Measurements from ENCODE around the gene HM13.
"Not testable (repeated sequence)": the region's sequence is repeated elsewhere in the genome, so short reads cannot be mapped to it uniquely, and the experiment has no call there.

Gene HM13

DNA sequence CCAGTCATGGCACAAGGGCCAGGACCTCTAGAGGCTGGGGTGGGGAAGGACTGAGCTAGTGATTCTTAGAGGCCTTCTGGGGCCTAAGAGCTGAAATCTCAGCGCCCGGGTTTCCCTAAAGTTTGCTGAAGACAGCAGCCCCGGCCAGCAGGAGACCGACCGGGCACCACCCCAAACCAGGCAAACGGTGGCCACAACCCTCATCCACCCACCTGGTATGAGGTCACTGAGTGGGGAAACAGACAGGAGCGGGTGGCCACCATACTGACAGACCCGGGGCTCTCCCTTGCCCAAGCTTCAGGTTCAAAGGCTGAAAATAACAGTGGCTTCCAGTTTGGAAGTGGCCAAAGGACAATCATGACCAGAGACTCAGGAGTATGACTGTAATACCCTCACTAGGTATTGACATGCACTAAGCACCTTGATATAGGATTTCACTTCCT, 55.8 kb downstream of the HM13 start:
- DNase-seq, result no peak
- Mint-ChIP-seq H3K4me1 (peaks cover 38% of the 10 kb centered on the region), H3K27ac (no peak overlapping the region), H3K36me3 (peaks cover 8% of the 10 kb centered on the region), H3K4me3 (no peak overlapping the region), H3K27me3 (no peaks in the 10 kb centered on the region), H3K9me3 (no peaks in the 10 kb centered on the region)
- CTCF ChIA-PET, result interaction anchor here (0.9 to 30.9 kb wide), 9 partner anchors 9 to 162 kb away, joined by 3 to 853 read pairs (median 5); partner anchors contain the start of gene ID1

DNA sequence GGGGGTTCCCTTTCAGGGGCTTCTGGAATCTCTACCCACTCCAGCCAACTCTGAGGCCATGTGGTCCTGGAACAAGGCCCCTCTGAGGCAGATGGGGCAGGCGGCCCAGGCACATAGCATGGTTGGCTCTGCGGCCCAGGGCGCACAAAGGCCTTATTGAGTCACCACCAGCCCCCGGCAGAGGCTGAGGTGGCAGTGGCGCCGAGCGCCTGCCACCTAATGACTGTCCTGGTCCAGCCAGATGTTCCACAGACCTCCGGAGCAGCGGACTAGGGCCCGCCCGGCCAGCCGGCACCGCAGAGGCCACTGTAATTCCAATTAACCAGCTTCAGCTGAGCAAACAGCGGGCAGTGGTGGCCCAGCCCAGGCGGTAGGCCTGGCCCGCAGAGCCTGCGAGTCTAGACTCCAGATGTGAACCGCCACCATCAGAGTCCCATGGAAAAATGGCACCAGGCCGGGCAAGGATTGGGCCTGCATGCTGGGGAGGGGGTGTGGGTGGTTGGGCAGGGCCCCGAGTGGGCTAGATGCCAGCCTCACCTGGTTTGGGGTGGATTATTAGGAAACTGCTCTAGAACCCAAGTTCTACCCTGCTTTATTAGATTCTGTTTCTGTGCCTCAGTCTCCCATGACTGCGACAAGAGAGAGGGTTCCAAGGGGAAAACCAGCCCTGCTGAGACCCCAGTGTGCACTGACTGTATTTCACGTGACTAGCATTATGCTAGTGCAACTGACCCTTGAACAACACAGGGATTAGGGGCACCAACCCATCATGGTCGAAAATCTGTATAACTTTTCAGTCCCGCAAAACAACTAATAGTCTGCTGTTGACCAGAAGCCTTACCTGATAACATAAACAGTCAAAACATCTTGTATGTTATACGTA, 56.7 kb downstream of the HM13 start:
- CTCF ChIA-PET, result interaction anchor here (1.7 to 30.9 kb wide), 3 partner anchors 10 to 40 kb away, joined by 6 to 853 read pairs (median 95); partner anchors contain the start of gene ID1
- Mint-ChIP-seq H3K9me3 (no peaks in the 10 kb centered on the region), H3K27me3 (no peaks in the 10 kb centered on the region), H3K27ac (peak overlapping the region; percentile 42), H3K4me3 (peak overlapping the region; percentile 81), H3K4me1 (peaks cover 33% of the 10 kb centered on the region), H3K36me3 (peaks cover 4% of the 10 kb centered on the region)
- DNase-seq, result no peak

DNA sequence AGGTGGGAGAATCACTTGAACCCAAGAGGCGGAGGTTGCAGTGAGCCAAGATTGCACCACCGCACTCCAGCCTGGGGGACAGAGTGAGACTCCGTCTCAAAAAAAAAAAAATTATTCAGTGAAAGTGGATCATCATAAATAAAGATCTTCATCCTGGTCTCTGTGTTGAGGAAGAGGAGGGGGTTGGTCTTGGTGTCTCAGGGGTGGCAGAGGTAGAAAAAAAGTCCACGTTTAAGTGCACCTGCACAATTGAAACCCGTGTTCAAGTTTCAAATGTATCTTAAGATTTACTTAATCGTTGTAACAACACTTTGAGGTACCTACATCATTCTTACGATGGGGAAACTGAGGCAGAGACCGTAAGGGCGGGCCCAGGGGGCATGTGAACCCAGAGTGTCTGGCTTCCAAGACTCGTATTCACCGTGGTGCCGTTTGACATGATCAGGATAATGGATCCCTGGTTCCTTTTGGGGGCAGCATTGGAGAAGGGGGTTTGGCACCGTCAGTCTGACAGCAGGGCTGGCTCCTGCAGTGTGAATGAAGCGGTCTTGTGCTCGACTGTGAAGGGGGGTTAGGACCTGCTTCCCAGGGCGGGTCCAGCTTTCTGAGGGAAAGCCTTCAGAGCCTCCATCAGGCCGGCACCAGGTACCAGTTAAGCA, 57.9 kb downstream of the HM13 start:
- peaks cover 4% of the 10 kb centered on the region for H3K36me3 Mint-ChIP-seq

DNA sequence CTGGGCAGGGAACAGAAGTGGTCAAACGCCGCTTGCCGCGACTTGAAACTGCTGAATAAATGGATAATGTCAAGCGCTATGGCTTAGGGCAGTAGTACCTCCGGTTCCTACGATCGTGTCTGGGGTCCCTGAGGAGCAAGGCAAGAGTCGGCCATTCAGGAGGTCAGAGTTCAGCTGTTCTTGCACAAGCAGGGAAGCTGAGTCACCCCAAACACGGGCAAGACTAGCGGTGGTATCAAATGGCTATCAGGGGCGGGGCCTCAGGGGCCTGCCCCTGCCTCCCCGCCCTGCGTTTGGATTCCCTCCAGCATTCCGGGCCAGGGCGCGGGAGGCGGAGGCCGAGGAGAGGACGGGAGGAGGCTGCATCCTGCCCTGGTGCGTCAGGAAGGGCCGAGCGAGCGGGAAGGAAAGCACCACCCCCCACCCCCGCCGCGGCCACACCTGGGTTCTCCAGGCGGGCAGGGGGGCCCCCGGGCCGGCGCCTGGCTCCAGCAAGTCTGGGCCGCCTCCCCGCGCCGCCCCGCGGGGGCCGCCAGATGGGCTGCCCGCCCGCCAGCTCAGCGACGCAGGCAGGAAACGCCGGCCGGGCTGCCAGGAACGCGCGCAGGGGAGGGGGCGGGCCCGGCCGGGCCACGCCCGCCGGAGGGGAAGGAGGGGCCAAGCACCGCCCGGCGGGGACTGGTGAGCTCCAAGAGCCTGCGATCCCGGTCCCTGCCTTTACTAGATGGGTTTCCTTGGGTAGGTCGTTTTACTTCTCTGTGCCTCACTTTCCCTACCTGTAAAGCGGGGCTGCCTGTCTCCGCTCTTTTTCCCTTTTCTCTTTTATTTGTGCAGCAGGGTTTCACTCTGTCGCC, 58.7 kb downstream of the HM13 start:
- H3K9me3 Mint-ChIP-seq, result no peaks in the 10 kb centered on the region

More for the DNA sequence above, 57.9 kb downstream of the HM13 start:
- Mint-ChIP-seq H3K4me1 (peaks cover 29% of the 10 kb centered on the region), H3K27ac (peak overlapping the region; percentile 85), H3K27me3 (peaks cover 4% of the 10 kb centered on the region), H3K4me3 (peak overlapping the region; percentile 81), H3K9me3 (no peaks in the 10 kb centered on the region)
- CTCF ChIA-PET, result interaction anchor here (1.1 to 30.9 kb wide), 4 partner anchors 11 to 151 kb away, joined by 3 to 853 read pairs (median 50); partner anchors contain the start of gene ID1
- no peak for DNase-seq

DNA sequence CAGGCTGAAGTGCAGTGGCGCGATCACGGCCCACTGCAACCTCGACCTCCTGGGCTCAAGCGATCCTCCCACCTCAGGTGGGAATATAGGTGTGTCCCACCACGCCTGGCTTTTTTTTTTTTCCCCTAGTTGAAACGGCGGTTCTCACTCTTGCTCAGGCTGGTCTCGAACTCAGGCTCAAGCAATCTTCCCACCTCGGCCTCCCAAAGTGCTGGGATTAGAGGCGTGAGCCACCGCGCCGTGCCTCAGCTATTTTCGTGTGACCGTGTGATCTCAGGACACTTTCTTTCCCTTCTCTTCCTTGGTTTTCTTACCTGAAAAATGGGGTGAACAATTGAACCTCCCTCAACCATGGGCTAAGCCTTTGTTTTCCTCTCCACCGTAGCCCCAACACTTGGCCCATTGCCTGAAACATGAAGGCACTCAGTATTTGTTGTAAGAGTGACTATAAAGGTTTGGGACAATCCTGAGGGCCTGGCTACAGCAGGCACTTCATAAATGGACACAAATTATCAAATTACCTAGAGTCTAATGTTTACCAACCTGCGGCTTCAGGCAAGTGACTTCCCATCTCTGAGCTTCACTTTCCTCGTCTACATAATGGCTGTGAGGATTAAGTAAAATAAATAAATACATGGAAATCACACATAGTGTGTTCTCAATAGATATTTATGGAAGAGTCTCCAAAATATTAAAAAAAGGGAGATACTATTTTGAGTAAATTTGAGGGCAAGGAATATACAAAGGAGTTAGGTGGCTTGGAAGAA, 59.5 kb downstream of the HM13 start:
- Mint-ChIP-seq H3K4me1 (peaks cover 27% of the 10 kb centered on the region), H3K27me3 (peaks cover 11% of the 10 kb centered on the region), H3K36me3 (peaks cover 4% of the 10 kb centered on the region), H3K9me3 (no peaks in the 10 kb centered on the region), H3K27ac (peak overlapping the region; percentile 82), H3K4me3 (peak overlapping the region; percentile 84)
- CTCF ChIA-PET, result interaction anchor here (0.6 to 30.9 kb wide), 4 partner anchors 13 to 705 kb away, joined by 3 to 853 read pairs (median 50); partner anchors contain the start of gene ID1
- DNase-seq, result no peak

More for the DNA sequence above, 58.7 kb downstream of the HM13 start:
- Mint-ChIP-seq H3K27ac (peak overlapping the region; percentile 85), H3K36me3 (peaks cover 4% of the 10 kb centered on the region), H3K27me3 (peaks cover 11% of the 10 kb centered on the region), H3K4me3 (peak overlapping the region; percentile 84), H3K4me1 (peaks cover 27% of the 10 kb centered on the region)
- CTCF ChIA-PET, result interaction anchor here (0.6 to 30.9 kb wide), 5 partner anchors 12 to 706 kb away, joined by 3 to 853 read pairs (median 4); partner anchors contain the start of gene ID1
- DNase-seq, result peak; percentile 91

DNA sequence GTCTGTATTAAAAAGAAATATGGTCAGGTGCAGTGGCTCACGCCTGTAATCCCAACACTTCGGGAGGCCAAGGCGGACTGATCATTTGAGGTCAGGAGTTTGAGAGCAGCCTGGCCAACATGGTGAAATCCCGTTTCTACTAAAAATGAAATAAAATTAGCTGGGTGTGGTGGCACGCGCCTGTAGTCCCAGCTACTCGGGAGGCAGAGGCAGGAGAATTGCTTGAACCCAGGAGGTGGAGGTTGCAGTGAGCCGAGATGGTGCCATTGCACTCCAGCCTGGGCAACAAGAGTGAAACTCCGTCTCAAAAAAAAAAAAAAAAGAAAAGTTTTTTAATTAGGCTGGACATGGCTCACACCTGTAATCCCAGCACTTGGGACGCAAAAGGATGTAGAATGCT, 60.7 kb downstream of the HM13 start:
- H3K4me1 Mint-ChIP-seq, result peaks cover 27% of the 10 kb centered on the region
- H3K9me3 Mint-ChIP-seq, H3K36me3 Mint-ChIP-seq, H3K4me3 Mint-ChIP-seq, H3K27ac Mint-ChIP-seq, DNase-seq: not testable (repeated sequence)
- CTCF ChIA-PET, result interaction anchor here (8.2 to 30.9 kb wide), 2 partner anchors 14 to 36 kb away, joined by 95 to 853 read pairs; partner anchors contain the start of gene ID1
- peaks cover 11% of the 10 kb centered on the region for H3K27me3 Mint-ChIP-seq

- CTCF ChIA-PET, result interaction anchor here (0.7 to 30.9 kb wide), 3 partner anchors 8 to 34 kb away, joined by 3 to 853 read pairs (median 95); partner anchors contain the start of gene ID1
- H3K27ac Mint-ChIP-seq, result no peak overlapping the region
- no peaks in the 10 kb centered on the region for H3K36me3 Mint-ChIP-seq
- no peak overlapping the region for H3K4me3 Mint-ChIP-seq
- peaks cover 11% of the 10 kb centered on the region for H3K27me3 Mint-ChIP-seq
- H3K4me1 Mint-ChIP-seq, result peaks cover 27% of the 10 kb centered on the region
- no peaks in the 10 kb centered on the region for H3K9me3 Mint-ChIP-seq
- no peak for DNase-seq
Observed at GRCh38 chr20:31576751-31577150, 62.5 kb downstream of the HM13 start.

GRCh38 chr20:31577194-31577593, 63.0 kb downstream of the HM13 start:
- CTCF ChIA-PET, result interaction anchor here (0.6 to 30.9 kb wide), 4 partner anchors 16 to 263 kb away, joined by 3 to 853 read pairs (median 49); partner anchors contain the start of gene ID1
- no peaks in the 10 kb centered on the region for H3K36me3 Mint-ChIP-seq
- DNase-seq, result no peak
- peaks cover 11% of the 10 kb centered on the region for H3K27me3 Mint-ChIP-seq
- H3K9me3 Mint-ChIP-seq, result no peaks in the 10 kb centered on the region
- peak overlapping the region; percentile 70 for H3K27ac Mint-ChIP-seq
- peaks cover 24% of the 10 kb centered on the region for H3K4me1 Mint-ChIP-seq
- H3K4me3 Mint-ChIP-seq, result no peak overlapping the region

GRCh38 chr20:31578448-31579138, 64.4 kb downstream of the HM13 start:
- no peak for DNase-seq
- CTCF ChIA-PET, result interaction anchor here (0.9 to 30.9 kb wide), 3 partner anchors 9 to 145 kb away, joined by 3 to 853 read pairs (median 3); partner anchors contain the start of gene ID1
- H3K36me3 Mint-ChIP-seq, result no peaks in the 10 kb centered on the region
- H3K27ac Mint-ChIP-seq, result no peak overlapping the region
- peaks cover 11% of the 10 kb centered on the region for H3K27me3 Mint-ChIP-seq
- no peak overlapping the region for H3K4me3 Mint-ChIP-seq
- peaks cover 14% of the 10 kb centered on the region for H3K4me1 Mint-ChIP-seq
- H3K9me3 Mint-ChIP-seq, result no peaks in the 10 kb centered on the region

DNA sequence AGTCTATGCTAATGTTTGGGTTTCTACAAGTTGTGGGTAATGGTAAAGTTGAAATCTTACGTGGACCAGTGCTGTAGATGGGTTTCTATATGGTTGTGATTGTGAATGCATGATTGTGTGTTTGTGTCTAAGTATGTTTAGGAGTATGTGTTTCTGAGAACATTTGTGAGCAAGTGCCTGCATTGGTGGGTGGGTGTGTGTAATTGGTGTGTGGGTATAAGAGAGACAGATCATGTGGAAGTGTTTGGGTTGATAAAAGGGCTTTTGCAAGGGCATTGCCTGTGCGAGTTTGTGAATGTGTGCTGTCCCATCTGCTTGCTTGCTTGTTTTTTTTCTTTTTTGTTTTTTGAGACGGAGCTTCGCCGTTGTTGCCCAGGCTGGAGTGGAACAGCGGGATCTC, 65.0 kb downstream of the HM13 start:
- CTCF ChIA-PET, result interaction anchor here (30.9 kb wide), 1 partner anchor 31 kb away, joined by 853 read pairs; the partner anchor contains the start of gene ID1
- no peaks in the 10 kb centered on the region for H3K9me3 Mint-ChIP-seq

DNA sequence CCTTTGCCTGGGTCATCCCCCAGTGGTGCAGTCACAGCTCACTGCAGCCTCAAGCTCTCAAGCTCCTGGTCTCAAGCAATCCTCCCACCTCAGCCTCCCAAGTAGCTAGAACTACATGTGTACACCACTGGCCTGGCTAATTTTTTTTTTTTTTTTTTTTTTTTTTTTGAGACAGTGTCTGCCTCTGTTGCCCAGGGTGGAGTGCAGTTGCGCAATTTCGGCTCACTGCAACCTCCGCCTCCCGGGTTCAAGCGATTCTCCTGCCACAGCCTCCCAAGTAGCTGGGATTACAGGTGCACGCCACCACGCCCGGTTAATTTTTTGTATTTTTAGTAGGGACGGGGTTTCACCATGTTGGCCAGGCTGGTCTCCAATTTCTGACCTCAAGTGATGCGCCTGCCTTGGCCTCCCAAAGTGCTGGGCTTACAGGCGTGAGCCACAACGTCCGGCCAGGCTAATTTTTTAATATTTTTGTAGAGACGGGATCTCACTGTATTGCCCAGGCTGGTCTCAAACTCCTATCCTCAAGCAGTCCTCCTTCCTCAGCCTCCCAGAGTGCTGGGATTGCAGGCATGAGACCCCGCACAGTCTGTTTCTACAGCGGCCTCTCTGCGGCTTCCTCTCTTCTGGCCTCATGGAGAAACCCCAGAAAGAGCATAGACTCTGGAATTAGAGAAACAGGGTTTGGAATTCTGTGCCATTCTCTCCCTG, 65.9 kb downstream of the HM13 start:
- DNase-seq, H3K4me1 Mint-ChIP-seq, H3K36me3 Mint-ChIP-seq, H3K4me3 Mint-ChIP-seq, H3K9me3 Mint-ChIP-seq: not testable (repeated sequence)
- Mint-ChIP-seq H3K27ac (peak overlapping the region; percentile 70), H3K27me3 (peaks cover 19% of the 10 kb centered on the region)
- CTCF ChIA-PET, result interaction anchor here (30.9 kb wide), 1 partner anchor 31 kb away, joined by 853 read pairs; the partner anchor contains the start of gene ID1

More for the DNA sequence above, 65.0 kb downstream of the HM13 start:
- H3K27me3 Mint-ChIP-seq, result peaks cover 13% of the 10 kb centered on the region
- no peak overlapping the region for H3K27ac Mint-ChIP-seq
- DNase-seq, result no peak
- no peak overlapping the region for H3K4me3 Mint-ChIP-seq
- no peaks in the 10 kb centered on the region for H3K36me3 Mint-ChIP-seq
- H3K4me1 Mint-ChIP-seq, result peaks cover 7% of the 10 kb centered on the region

DNA sequence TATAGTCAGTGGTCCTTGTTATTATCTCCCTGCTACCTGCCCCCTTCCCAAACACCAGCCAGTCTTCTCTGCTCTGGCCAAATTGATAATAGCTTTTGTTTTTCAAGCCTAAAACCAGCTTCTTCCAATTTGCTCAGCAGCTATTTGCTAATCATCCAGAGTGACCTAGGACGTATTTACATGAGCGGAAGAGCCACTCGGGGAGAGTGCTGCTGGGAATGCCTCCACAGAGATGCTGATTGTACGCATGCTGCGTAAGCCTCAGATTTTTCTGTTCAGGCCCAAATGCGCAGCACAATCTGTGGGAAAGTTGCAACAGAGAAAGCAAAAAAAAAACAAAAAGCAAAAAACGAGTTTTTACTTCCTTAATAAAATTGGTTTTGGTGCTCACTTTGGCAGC, 66.5 kb downstream of the HM13 start:
- Mint-ChIP-seq H3K9me3 (no peaks in the 10 kb centered on the region), H3K4me1 (peaks cover 7% of the 10 kb centered on the region), H3K4me3 (no peak overlapping the region), H3K27ac (no peak overlapping the region), H3K27me3 (peaks cover 25% of the 10 kb centered on the region), H3K36me3 (no peaks in the 10 kb centered on the region)
- no peak for DNase-seq
- CTCF ChIA-PET, result interaction anchor here (30.9 kb wide), 1 partner anchor 30 kb away, joined by 853 read pairs; the partner anchor contains the start of gene ID1
